HEK293T (cell line): Measurements from ENCODE around the gene PPP5C.

ENCODE experiments used
- CTCF ChIA-PET: fragments of 350-600 bp; formaldehyde crosslinking; extraction: SDS; loops from one replicate; lab custom pipeline; 2021; ENCODE audit warnings: antibody characterized with exemption, inconsistent platforms; lab: Yijun Ruan, JAX
- POLR2A ChIA-PET: fragments of 350-600 bp; formaldehyde crosslinking; extraction: SDS; loops from one replicate; lab custom pipeline; 2020; ENCODE audit warnings: antibody characterized with exemption, inconsistent platforms; lab: Yijun Ruan, JAX
- DNase-seq: peaks from one replicate; pipeline ENCODE4 v3.0.0; 2012; ENCODE audit warnings: mixed read lengths; ENCODE audit errors: extremely low spot score
- ARNT ChIP-seq: fragments of 450-650 bp; IDR thresholded peaks from 2 replicates; pipeline ENCODE4 v1.6.1; 2017; ENCODE audit warnings: mild to moderate bottlenecking
- BHLHE40 ChIP-seq: fragments of 450-650 bp; IDR thresholded peaks from 2 replicates; pipeline ENCODE4 v1.6.1; 2016; ENCODE audit warnings: mild to moderate bottlenecking, moderate library complexity, borderline replicate concordance
- CTBP1 ChIP-seq: fragments of 450-650 bp; IDR thresholded peaks from 2 replicates; pipeline ENCODE4 v1.6.1; 2016; ENCODE audit warnings: borderline replicate concordance
- ELF4 ChIP-seq: fragments of 450-650 bp; IDR thresholded peaks from 2 replicates; pipeline ENCODE4 v1.6.1; 2017; ENCODE audit warnings: antibody characterized with exemption
- FOXA1 ChIP-seq: fragments of 450-650 bp; IDR thresholded peaks from 2 replicates; pipeline ENCODE4 v1.6.1; 2016; ENCODE audit warnings: mild to moderate bottlenecking
- FOXK2 ChIP-seq: fragments of 450-650 bp; IDR thresholded peaks from 2 replicates; pipeline ENCODE4 v1.6.1; 2016; ENCODE audit warnings: mild to moderate bottlenecking
- FOXM1 ChIP-seq: fragments of 450-650 bp; IDR thresholded peaks from 2 replicates; pipeline ENCODE4 v1.6.1; 2017; ENCODE audit warnings: mild to moderate bottlenecking, borderline replicate concordance
- HDGF ChIP-seq: fragments of 450-650 bp; IDR thresholded peaks from 2 replicates; pipeline ENCODE4 v1.6.1; 2017; ENCODE audit warnings: antibody characterized with exemption, borderline replicate concordance
- L3MBTL2 ChIP-seq: fragments of 450-650 bp; conservative IDR thresholded peaks from 2 replicates; pipeline ENCODE4 v1.6.1; 2016; ENCODE audit warnings: mild to moderate bottlenecking
- LEF1 ChIP-seq: fragments of 450-650 bp; IDR thresholded peaks from 2 replicates; pipeline ENCODE4 v1.6.1; 2017; ENCODE audit warnings: mild to moderate bottlenecking, borderline replicate concordance
- NFRKB ChIP-seq: fragments of 450-650 bp; IDR thresholded peaks from 2 replicates; pipeline ENCODE4 v1.6.1; 2016; ENCODE audit warnings: mild to moderate bottlenecking, moderate library complexity
- SP1 ChIP-seq: fragments of 450-650 bp; IDR thresholded peaks from 2 replicates; pipeline ENCODE4 v1.6.1; 2017
- SUZ12 ChIP-seq: fragments of 450-650 bp; IDR thresholded peaks from 2 replicates; pipeline ENCODE4 v1.6.1; 2016; ENCODE audit warnings: mild to moderate bottlenecking
- TARDBP ChIP-seq: fragments of 450-650 bp; IDR thresholded peaks from 2 replicates; pipeline ENCODE4 v1.6.1; 2016
- ZNF384 ChIP-seq: fragments of 450-650 bp; IDR thresholded peaks from 2 replicates; pipeline ENCODE4 v1.6.1; 2016
- TF ChIP-seq, protein P1 (sequence below): fragments of 450-650 bp; IDR thresholded peaks from 2 replicates; pipeline ENCODE4 v1.6.1; 2016

The PPP5C gene

GRCh38 chr19:46324277-46324676 is 22.6 kb upstream of the PPP5C start:
- CTCF ChIA-PET: no interaction called here
- no peak for DNase-seq
- no peak for TF ChIP-seq FOXM1
- POLR2A ChIA-PET: no interaction called here

- ChIA-PET POLR2A (no interaction called here), CTCF (no interaction called here)
- no peak for DNase-seq
- no peak for TF ChIP-seq LEF1
- TF ChIP-seq CTBP1: no peak
Measured at GRCh38 chr19:46326608-46327007, 20.3 kb upstream of the PPP5C start.

- ChIA-PET POLR2A (no interaction called here), CTCF (no interaction called here)
- DNase-seq: no peak
- TF ChIP-seq NFRKB (no peak), L3MBTL2 (no peak), FOXA1 (no peak), ARNT (no peak), LEF1 (no peak)
Measured at GRCh38 chr19:46328079-46328478, 18.8 kb upstream of the PPP5C start.

GRCh38 chr19:46330319-46330918 is 16.5 kb upstream of the PPP5C start:
- DNase-seq: no peak
- ChIA-PET POLR2A (no interaction called here), CTCF (no interaction called here)
- TF ChIP-seq ELF4: no peak
- no peak for TF ChIP-seq FOXK2
- TF ChIP-seq BHLHE40: no peak
- TF ChIP-seq SP1: no peak
- no peak for TF ChIP-seq L3MBTL2
- TF ChIP-seq LEF1: no peak
- TF ChIP-seq ZNF384: no peak
- no peak for TF ChIP-seq NFRKB
- TF ChIP-seq CTBP1: no peak
- TF ChIP-seq HDGF: no peak
- TF ChIP-seq SUZ12: no peak
- TF ChIP-seq, protein P1, sequence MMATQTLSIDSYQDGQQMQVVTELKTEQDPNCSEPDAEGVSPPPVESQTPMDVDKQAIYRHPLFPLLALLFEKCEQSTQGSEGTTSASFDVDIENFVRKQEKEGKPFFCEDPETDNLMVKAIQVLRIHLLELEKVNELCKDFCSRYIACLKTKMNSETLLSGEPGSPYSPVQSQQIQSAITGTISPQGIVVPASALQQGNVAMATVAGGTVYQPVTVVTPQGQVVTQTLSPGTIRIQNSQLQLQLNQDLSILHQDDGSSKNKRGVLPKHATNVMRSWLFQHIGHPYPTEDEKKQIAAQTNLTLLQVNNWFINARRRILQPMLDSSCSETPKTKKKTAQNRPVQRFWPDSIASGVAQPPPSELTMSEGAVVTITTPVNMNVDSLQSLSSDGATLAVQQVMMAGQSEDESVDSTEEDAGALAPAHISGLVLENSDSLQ: no peak
- TF ChIP-seq FOXA1: no peak
- no peak for TF ChIP-seq TARDBP
- no peak for TF ChIP-seq FOXM1
- no peak for TF ChIP-seq ARNT

GRCh38 chr19:46337487-46337886 is 9.4 kb upstream of the PPP5C start:
- ChIA-PET CTCF (no interaction called here), POLR2A (no interaction called here)
- no peak for TF ChIP-seq CTBP1
- no peak for TF ChIP-seq HDGF
- no peak for TF ChIP-seq BHLHE40
- TF ChIP-seq ARNT: no peak
- no peak for TF ChIP-seq SUZ12
- no peak for TF ChIP-seq NFRKB
- TF ChIP-seq, protein P1: no peak
- DNase-seq: no peak

DNA sequence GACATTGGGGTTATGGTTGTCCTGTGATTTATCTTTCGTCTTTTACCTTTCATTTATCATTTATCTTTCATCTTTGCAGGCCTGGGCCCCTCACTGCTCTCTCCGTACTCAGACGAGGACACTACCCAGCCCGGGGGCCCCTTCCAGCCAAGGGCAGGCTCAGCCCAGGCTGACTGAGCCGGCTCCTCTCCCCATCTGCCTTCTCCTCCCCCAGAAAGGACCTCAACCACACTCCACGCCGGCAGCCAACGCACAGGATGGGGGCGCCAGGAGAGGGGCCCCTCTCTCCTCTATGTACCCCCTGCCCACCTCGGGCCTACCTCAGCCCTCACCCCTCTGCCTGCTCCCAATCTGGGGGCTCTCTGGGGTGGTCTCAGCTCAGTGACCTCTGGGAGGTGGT is 7.4 kb upstream of the PPP5C start:
- DNase-seq: no peak
- ChIA-PET POLR2A (no interaction called here), CTCF (no interaction called here)
- TF ChIP-seq NFRKB (no peak), FOXM1 (no peak), ZNF384 (no peak), ELF4 (no peak), ARNT (no peak), SUZ12 (no peak)
- TF ChIP-seq, protein P1: no peak

DNA sequence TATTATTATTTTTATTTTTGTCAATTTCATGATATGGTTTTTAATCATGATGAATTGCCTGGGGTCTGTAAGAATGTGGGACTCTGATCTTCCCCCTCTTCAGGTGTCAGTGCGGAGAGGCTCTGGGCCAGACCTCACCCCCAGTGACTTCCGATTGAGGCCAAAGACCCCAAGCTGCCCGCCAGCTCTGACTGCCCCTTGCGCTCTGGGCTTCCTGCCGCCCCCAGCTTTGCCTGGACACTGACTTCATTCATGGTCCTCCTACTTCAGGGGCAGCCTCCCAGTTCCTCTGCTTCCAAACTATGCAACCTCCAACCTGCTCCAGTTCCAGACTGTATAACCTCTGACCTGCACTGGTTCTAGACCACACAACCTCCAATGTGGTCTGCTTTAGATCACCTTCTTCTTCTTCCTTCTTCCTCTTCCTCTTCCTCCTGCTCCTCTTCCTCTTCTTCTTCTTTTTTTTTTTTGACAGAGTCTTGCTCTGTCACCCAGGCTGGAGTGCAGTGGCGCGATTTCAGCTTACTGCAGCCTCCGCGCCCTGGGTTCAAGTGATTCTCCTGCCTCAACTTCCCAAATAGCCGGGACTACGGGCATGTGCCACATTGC is 6.7 kb upstream of the PPP5C start:
- TF ChIP-seq HDGF: no peak
- no peak for TF ChIP-seq TARDBP
- TF ChIP-seq FOXK2: no peak
- TF ChIP-seq SUZ12: no peak
- TF ChIP-seq, protein P1: no peak
- POLR2A ChIA-PET: no interaction called here
- CTCF ChIA-PET: no interaction called here

More for the DNA sequence above, 6.7 kb upstream of the PPP5C start:
- DNase-seq: no peak
